Cardiac ventricle fibroblast (primary cell): ENCODE results near the gene CMAS. TPM values are rescaled to one million over a fixed set of nuclear protein-coding genes. Genes with fewer than 3 reads are reported as not detected.

Experiments
- total RNA-seq: library from RNA; depleted of rRNA; stranded (reverse); fragments of >200 nt; gene quantifications from 2 replicates; pipeline ENCODE4 v1.2.3, GENCODE V29; 2015

The CMAS gene
- 16.2 and 18.2 TPM in 2 replicates for total RNA-seq

GRCh38 chr12:22046090-22046967 is at the start of gene CMAS:
CMAS (plus strand) TSS chr12:22046218; CDS start chr12:22046304, 86 bp downstream.

Other genes with a start within 250 kb of the CMAS start
- 3.6 and 4.1 TPM in 2 replicates for gene ABCC9, start 104.8 kb upstream of the CMAS start, total RNA-seq